OCI-M2 (cell line): ENCODE data around the gene CHFR.
"Not testable (repeated sequence)": the region's sequence is repeated elsewhere in the genome, so short reads cannot be mapped to it uniquely, and the experiment has no call there.

Experiments
- DNase-seq: peaks from one replicate; lab custom pipeline; 2025; ENCODE audit not compliant: unreplicated experiment; lab: John Stamatoyannopoulos, UW

The CHFR gene

DNA sequence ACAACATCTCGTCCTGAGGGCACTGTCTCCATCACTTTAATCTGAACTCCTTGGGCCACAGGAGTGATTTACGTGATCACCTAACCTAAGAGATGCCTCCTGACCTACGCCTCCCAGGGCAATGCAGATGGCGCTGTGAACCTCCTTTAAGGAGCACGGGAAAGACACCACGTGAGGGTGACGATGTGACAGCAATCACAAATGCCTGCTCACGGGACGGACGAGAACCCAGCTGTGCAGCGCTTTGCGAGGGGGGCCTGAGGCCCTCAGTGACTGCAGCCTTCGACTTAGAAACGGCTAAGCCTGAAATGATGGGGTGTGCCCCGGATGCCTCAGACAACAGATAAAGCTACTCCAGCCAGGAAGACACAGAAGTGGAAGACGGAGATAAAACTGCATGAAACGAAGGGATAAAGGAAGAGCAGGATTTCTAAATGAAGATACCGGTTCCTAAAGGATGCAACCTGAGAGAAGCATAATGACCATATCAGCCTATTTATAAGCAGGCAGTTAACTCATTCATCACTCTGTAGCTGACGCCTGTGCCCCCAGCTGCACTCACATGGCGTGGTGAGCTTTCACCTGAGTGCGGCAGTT, 44.9 kb downstream of the CHFR start:
- DNase-seq: no peak

DNA sequence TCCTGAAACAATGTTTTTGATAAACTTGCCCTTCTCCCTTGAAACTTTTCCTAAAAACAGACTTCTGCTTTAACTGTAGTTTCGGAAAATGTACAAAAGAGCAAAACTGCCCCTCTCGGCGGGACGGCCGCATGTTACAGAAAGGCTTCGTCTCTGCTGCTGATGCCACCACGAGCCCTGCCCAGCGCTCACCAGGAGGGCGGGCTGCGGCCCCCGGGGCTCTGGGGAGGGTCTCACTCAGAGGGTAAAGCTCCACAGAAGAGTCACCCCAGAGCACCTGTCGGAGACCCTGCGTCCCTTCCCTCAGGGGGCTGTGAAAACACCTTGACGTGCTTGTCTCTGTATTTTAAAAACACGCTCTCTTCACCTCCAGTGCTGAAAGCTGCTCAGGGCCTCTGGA, 46.3 kb downstream of the CHFR start:
- no peak for DNase-seq

DNA sequence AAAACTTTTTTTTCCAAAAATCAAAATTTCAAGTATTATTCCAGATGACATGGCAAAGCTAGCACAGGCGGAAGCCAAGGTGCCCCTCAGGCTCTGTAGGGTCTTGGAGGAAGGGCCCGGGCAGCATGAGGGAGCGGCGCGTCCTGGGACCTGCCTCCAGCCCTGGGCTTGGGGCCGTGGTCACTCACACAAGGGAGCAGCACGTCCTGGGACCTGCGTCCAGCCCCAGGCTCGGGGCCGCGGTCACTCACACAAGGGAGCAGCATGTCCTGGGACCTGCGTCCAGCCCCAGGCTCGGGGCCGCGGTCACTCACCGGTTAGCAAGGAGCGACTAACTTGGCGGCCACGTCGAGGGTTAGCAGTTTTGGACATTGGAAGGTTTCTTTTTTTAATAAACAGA, 46.9 kb downstream of the CHFR start:
- no peak for DNase-seq

DNA sequence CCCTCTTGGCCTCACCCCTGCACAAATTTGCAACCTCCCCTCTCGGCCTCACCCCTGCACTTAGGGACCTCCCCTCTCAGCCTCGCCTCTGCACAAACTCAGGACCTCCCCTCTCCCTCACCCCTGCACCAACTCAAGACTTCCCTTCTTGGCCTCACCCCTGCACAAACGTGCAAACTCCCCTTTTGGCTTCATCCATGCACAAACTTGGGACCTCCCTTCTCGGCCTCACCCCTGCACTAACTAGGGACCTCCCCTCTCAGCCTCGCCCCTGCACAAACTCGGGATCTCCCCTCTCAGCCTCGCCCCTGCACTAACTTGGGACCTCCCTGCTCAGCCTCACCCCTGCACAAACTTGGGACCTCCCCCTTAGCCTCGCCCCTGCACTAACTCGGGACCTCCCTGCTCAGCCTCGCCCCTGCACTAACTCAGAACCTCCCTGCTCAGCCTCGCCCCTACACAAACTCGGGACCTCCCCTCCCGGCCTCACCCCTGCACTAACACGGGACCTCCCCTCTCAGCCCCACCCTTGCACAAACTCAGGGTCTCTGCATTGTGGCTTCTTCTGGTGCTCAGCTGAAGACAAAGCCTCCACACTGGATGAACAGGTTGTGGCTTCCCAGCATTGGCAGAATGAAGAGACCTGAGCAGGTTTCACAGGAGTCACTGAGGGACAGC, 47.7 kb downstream of the CHFR start:
- DNase-seq: no peak

DNA sequence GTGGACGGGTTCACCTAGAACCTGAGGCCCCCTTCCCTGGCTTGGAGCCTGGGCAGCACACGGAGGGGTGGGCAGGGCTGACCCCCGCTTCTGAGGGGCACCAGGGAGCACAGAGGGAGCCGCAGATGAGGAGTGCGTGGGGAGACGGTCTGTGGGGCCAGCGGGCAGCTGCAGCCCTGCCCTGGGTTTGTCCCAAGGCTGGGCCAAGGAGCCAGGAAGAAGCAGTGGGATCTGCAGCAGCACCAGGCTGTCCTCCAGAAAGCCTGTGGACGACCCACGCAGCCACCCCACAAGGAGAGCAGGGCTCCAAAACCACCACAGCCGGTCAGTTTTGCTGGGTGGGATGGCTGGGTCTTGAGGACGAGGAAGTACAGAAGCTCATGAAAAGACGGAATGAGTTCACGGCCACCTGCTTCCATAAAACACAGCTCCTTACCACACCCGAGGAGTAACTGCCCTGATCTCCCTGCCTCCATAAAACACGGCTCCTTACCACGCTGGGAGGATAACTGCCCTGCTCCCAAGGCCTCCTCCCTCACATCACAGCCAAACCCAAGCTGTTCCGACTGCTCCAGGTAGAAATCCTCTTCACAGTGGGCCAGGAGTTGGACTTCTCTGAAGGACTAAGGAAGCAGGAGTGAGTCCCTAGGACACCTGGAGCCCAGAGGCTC, 48.9 kb downstream of the CHFR start:
- no peak for DNase-seq

DNA sequence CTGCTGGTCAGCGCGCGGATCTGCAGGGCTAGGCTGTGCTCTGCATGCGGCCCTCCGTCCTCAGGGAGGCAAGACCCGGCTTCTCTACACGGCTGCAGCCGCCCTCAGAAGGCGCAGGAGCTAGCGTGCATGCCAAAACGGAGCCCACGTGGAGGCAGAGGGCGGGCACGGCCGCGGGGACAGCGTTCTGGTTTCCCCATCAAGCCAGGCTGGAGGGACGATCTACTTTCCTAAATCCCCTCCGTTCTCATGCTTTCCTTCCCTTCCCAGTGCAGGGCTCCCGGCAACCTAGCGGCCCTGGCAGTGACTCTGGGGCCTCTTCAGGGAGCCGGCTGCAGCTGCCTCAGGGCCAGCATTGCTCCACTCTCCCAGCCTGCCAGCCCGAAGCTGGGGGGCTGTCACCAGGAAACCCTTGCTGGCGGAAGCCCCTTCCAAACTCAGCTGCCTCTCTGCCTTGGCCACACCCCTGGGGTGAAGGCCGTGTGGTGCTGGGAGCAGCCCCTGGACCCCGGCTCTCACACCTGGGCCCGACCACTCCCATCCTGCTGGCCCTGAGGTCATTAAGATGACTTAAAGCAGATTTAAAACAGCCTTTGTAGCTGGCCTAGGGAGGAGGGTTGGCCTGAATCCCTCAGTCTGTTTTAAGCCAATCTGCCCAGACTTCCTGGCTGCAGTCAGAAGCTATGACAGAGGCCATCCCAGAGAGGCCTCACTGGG, 49.6 kb downstream of the CHFR start:
- no peak for DNase-seq

DNA sequence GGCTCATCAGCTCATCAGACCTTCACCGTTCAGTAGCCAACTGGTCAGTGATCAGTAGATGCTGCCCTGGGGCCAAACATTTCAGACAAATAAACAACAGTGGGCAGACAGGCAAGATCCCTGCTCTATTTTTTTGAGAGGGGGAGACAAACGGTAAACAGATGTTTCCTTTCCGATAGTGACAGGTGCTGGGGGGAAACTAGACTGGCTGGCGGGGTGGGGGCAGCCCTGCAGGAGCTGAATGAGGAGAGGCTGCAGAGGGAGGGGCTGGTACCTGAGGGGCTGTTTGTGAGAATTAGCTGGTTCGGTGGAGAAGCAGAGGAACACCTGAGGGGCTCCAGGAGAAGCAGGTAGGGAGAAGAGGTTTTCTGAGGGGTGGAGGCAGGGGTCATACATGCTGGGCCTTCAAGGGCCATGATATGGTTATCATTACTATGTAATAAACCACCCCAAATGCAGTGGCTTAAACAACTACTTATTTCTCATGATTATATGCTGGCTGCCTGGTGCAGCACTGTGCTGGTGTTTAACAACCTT, 50.5 kb downstream of the CHFR start:
- no peak for DNase-seq

DNA sequence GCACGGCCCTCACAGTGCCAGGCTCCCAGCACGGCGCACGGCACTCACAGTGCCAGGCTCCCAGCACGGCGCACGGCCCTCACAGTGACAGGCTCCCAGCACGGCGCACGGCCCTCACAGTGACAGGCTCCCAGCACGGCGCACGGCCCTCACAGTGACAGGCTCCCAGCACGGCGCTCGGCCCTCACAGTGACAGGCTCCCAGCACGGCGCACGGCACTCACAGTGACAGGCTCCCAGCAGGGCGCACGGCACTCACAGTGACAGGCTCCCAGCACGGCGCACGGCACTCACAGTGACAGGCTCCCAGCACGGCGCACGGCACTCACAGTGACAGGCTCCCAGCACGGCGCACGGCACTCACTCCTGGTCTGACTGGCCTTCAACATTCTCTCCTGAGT, 51.2 kb downstream of the CHFR start:
- not testable (repeated sequence) for DNase-seq

DNA sequence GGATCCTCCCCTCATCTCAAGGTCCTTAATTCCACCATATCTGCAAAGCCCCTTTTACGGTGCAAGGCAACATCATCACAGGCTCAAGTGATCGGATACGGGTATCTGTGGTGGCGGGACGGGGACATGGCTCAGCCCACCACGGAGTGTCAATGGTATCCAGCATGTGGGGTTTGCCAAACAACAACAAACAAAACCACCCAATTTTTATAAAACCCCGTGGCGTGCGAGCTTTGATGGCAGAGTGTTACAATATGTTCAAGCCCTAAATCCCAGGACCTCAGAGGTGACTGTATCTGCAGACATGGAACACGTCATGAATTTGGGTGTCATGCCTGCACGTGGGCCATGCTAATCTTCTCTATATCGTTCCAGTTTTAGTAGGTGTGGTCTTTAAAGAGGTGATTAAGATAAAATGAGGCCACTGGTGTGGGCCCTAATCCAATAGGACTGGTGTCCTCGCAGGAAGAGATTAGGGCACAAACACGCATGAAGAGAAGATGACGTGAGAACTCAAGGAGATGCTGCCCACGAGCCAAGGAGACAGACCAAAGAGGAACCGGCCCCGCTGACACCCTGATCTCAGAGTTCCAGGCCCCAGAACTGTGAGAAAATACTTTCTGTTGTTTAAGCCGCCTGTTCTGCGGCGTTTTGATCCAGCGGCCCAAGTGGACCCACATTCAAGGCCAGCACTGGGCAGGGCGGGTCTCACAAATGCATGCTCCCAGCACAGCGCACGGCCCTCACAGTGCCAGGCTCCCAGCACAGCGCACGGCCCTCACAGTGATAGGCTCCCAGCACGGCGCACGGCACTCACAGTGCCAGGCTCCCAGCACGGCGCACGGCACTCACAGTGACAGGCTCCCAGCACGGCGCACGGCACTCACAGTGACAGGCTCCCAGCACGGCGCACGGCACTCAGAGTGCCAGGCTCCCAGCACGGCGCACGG, 52.1 kb downstream of the CHFR start:
- DNase-seq: no peak

DNA sequence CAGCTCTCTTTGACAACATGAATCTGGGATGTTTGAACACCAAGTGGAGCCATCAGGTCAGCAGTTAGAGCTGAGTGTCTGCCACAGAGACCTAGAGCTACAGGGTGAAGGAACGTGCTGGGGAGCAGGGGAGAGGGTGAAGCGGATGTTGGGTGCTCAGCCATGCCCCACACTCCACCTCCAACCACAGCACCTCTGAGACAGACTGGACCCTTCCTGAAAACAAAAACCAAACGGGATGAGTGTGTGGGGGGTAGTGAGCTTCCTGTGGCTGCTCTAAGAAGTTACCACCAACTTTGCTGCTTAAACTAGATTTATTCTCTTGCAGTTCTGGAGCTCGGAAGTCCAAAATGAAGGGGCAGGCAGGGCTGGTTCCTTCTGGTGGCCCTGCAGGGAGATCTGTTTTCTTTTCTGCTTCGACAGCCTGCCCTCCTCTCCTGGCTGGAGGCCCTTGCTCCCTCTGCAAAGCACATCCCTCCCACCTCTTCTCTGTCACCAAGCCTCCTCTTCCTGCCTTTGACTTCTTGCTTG, 53.2 kb downstream of the CHFR start:
- no peak for DNase-seq

DNA sequence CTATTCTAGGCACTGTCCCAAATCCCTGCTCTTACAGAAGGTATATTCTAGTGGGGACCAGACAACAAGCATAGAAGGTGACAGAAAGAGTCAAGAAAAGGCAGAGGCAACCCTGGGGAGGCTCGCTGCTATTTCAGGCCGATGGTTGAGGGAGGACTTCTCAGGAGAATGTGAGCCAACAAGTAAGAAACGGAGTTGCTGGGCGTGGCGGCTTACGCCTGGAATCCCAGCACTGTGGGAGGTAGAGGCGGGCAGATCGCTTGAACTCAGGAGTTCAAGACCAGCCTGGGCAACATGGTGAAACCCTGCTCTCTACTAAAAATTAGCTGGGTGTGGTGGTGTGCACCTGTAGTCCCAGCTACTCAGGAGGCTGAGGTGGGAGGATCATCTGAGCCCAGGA, 54.1 kb downstream of the CHFR start:
- no peak for DNase-seq

DNA sequence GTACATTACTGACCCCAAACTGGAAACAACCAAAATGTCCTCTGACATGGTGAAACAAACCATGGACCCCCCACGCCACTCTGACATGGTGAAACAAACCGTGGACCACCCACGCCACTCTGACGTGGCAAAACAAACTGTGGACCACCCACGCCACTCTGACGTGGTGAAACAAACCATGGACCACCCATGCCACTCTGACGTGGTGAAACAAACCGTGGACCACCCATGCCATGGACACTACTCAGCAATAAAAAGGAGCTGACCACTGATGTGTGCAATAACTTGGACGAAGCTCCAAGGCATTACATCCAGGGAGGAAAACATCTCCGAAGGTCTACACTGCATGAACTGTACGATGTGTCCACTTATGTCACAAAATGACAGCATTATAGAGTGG, 55.6 kb downstream of the CHFR start:
- no peak for DNase-seq

DNA sequence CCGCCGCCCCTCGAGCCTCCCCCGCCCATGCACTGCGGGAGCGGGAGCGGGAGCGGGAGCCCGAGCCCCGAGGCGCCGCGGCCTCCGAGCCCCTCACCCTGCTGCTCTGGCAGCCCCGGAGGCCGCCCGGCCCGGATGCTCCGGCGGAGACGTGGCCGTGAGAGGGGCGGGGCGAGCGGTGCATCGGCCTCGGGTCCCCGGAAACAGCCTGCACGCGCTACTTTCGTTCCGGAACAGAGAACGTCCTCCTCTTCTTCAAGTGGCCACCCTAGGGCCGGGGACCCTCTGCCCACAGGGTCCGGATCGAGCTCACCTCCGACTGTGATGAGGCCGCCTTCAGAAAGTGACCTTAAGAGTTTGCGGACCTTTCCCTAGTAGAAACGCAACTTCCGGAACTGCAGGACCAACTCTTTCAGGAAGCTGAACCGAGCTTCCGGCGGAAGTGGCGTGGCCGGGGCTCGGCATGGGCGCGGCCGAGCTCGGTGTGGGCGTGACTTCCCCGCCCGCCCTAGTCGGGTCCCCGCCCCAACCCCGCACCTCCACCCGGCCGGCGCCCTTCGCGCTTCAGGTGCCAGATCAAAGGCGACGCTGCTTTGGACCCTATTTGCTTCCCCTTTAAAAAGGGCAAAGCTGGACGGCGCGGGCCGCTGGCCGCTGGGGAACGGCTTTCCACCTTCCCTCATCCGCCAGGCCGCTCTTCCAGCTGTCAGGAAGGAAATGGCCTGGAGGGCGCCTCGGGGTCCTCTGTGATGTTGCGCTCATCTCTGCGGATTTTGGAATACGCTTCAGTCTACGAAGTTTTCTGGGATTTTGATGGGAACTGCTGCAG, 58.5 kb downstream of the CHFR start, which contains the start of gene GOLGA3:
Gene GOLGA3 (minus strand): TSS at position 164 of the 829 bp plus-strand sequence. CDS start 6,741 bp downstream, outside the sequence.
- DNase-seq: peak; percentile 12

DNA sequence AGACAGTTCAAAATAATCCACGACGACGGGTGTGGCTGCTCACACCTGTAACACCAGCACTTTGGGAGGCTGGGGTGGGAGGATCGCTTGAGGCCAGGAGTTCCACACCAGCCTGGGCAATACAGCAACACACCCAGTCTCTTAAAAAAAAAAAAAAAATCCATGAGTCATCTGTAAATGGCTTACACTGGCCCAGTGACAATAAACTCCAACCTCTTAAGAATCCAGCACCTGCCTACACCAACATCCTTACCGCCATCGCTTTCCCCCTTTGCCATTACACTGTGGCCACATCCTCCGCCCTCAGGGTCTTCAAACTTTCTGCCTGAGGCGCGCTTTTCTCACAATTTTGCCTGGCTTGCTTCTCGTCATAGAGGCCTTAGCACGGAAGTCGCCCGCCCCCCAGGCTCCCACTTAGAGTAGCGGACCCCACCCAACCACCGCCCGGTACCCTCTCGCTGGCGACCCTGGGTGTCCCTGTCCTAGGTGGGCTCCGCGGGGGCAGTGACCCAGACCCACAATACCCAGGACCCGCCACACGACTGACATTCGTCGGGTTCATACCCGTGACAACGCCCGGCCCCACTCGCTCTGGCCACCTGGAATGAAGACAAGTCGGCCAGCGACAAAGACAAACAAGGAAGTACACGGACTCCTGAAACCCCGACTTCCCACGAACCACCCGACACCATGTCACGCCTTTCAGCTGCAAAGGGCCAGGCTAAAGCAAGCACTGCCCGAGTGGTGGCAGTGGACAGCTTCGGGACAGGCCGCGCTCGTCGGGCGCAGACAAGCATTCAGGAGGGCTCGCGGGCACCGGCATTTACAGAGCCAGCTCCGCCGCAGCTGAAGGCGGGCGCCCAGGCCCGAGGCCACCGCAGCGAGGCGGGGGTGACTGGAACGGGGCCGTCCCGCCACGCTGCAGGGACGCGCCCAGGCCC, 59.4 kb downstream of the CHFR start:
- DNase-seq: no peak

DNA sequence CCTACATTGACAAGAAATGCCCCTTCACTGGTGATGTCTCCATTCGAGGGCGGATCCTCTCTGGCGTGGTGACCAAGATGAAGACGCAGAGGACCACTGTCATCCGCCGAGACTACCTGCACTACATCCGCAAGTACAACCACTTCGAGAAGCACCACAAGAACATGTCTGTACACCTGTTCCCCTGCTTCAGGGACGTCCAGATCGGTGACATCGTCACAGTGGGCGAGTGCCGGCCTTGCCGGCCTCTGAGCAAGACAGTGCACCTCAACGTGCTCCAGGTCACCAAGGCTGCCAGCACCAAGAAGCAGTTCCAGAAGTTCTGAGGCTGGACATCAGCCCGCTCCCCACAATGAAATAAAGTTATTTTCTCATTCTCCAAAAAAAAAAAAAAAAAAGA, 61.5 kb downstream of the CHFR start:
- DNase-seq: no peak

DNA sequence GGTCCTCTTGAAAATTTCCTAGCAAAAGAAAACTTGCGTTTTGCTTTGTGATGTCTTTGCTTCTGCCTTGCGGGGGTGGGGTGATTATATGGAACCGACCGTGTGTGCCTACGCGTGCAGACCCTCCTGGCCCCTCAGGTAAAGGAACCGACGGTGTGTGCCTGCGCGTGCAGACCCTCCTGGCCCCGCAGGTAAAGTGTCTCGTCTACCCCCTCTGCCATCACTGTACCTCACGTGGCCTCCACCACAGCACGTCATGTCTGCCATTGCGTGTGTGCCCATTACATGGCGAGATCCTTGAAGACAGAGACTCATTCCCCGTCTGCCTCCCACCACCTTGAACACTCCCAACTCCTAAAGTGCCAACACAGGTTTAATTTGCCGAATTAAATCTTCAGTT, 62.3 kb downstream of the CHFR start:
- no peak for DNase-seq

DNA sequence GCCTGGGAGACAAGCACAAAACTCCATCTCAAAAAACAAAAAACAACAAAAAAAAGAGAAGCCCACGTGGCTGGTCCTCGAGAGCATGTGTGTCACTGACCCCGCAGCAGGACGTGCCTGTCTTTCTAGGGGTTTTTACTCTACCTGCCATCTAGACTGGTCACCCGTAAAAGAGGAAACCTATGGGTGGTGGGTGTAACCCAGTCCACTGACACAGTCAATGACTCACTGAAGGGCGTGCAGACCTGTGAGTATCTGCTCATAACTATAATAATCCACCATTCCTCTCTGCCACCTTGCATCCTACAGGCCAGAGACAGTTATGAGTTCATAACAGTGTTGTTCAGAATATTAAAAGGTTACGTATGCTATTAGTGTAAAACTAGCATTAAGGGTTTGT, 63.4 kb downstream of the CHFR start:
- no peak for DNase-seq

DNA sequence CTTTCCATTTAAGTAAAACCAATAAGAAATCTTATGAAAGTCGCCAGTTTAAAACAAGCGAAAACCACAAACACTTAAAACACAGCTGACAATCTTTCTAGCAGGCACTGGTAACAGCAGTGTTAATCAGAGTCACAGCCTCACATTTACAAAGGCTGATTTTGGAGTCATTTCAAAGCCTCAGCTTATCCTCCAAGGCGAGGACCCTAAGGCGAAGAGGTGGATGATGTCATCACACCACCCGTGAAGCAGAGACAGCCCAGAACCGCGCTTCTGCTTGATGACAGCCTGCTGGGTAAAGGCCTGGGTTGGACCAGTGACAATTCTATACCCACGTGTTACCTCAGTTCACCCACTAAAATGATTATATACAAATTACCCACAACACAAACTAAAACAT, 68.8 kb downstream of the CHFR start:
- DNase-seq: no peak
